AG09309 (cell line): ENCODE measurements around the gene EPHA8.
A peak's percentile ranks its signal among the peaks of the same experiment; 100 is the strongest.

ENCODE experiments used
- DNase-seq: peaks from one replicate; pipeline ENCODE4 v3.0.0-alpha.2; 2010; ENCODE audit warnings: low read depth
- H3K4me3 ChIP-seq: 2 replicates; pipeline ENCODE4 v1.5.1; 2011; ENCODE audit warnings: mild to moderate bottlenecking, low read depth, low read length, moderate library complexity; ENCODE audit not compliant: control insufficient read depth
- TF ChIP-seq, protein P1 (sequence below): IDR thresholded peaks from 2 replicates; pipeline ENCODE4 v1.5.1; 2011; ENCODE audit warnings: mild to moderate bottlenecking, low read depth, low read length, inconsistent platforms; ENCODE audit not compliant: insufficient read depth, control insufficient read depth; ENCODE audit errors: missing control alignments

The EPHA8 gene

GRCh38 chr1:22636353-22636752 lies 73.1 kb downstream of the EPHA8 start, which contains the start of gene C1QA:
C1QA (plus strand) TSS chr1:22636628; CDS start chr1:22637617, 989 bp downstream.
- H3K4me3 ChIP-seq = no peak within 1 kb of the TSS
- no peak for DNase-seq
- TF ChIP-seq, protein P1, sequence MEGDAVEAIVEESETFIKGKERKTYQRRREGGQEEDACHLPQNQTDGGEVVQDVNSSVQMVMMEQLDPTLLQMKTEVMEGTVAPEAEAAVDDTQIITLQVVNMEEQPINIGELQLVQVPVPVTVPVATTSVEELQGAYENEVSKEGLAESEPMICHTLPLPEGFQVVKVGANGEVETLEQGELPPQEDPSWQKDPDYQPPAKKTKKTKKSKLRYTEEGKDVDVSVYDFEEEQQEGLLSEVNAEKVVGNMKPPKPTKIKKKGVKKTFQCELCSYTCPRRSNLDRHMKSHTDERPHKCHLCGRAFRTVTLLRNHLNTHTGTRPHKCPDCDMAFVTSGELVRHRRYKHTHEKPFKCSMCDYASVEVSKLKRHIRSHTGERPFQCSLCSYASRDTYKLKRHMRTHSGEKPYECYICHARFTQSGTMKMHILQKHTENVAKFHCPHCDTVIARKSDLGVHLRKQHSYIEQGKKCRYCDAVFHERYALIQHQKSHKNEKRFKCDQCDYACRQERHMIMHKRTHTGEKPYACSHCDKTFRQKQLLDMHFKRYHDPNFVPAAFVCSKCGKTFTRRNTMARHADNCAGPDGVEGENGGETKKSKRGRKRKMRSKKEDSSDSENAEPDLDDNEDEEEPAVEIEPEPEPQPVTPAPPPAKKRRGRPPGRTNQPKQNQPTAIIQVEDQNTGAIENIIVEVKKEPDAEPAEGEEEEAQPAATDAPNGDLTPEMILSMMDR = no peak

DNA sequence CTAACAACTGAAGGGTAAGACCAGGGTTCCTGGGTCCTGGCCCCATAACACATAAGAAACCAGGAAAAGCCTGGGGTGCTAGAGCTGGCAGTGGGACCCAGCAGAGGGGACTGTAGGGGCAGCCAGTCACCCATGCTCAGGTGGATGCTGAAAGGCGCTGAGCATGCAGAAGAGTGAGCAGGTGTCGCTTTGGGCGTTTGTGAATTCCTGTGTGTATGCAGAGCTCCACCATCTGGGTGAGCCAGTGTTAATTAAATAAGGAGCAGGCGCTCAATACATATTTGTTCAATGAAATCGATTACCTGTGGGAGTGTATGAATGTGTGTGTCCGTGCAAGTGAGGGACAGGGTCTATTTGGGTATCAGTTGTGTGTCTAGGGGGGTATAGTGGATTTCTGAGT lies 73.6 kb downstream of the EPHA8 start:
- DNase-seq = no peak
- no peak overlapping the region for H3K4me3 ChIP-seq
- TF ChIP-seq, protein P1 = no peak

GRCh38 chr1:22637907-22638445 lies 74.7 kb downstream of the EPHA8 start:
- no peak overlapping the region for H3K4me3 ChIP-seq
- TF ChIP-seq, protein P1 = no peak
- DNase-seq = no peak

- DNase-seq = no peak
- no peak overlapping the region for H3K4me3 ChIP-seq
- TF ChIP-seq, protein P1 = no peak
Observed at GRCh38 chr1:22638476-22639234, 75.4 kb downstream of the EPHA8 start.

DNA sequence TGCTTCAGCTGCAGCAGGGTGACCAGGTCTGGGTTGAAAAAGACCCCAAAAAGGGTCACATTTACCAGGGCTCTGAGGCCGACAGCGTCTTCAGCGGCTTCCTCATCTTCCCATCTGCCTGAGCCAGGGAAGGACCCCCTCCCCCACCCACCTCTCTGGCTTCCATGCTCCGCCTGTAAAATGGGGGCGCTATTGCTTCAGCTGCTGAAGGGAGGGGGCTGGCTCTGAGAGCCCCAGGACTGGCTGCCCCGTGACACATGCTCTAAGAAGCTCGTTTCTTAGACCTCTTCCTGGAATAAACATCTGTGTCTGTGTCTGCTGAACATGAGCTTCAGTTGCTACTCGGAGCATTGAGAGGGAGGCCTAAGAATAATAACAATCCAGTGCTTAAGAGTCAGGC lies 76.0 kb downstream of the EPHA8 start:
- no peak overlapping the region for H3K4me3 ChIP-seq
- TF ChIP-seq, protein P1 = no peak
- DNase-seq = peak; percentile 2

GRCh38 chr1:22641247-22641646 lies 78.0 kb downstream of the EPHA8 start:
- no peak for DNase-seq
- H3K4me3 ChIP-seq = no peak overlapping the region
- TF ChIP-seq, protein P1 = no peak
